ENCODE results near the gene KLRG1. TPM values are rescaled to one million over a fixed set of nuclear protein-coding genes. Genes with fewer than 3 reads are reported as not detected.

The KLRG1 gene
- polyA plus RNA-seq, 1 of the 3 experiments (the other 2 are of a cell fraction), result 5.1 TPM

Other genes with a start within 250 kb of the KLRG1 start
- gene A2ML1, start 166.9 kb upstream of the KLRG1 start, polyA plus RNA-seq (2012; rRNA removed), result not detected in 2 replicates
- gene PHC1, start 75.0 kb upstream of the KLRG1 start, polyA plus RNA-seq (2012; rRNA removed), result 27.0 and 34.2 TPM in 2 replicates
- 132 and 196 TPM in 2 replicates for gene M6PR, start 39.9 kb upstream of the KLRG1 start, polyA plus RNA-seq (2012; rRNA removed)
- gene A2M, start 126.4 kb downstream of the KLRG1 start, polyA plus RNA-seq (2012; rRNA removed), result 0.02 TPM in 1 of 2 replicates, not detected in the other
- gene PZP, start 218.8 kb downstream of the KLRG1 start, polyA plus RNA-seq (2012; rRNA removed), result not detected in 2 replicates